ENCODE data around the gene EME2. TPM values are rescaled to one million over a fixed set of nuclear protein-coding genes. Genes with fewer than 3 reads are reported as not detected.

EME2 gene
- total and polyA plus RNA-seq, 2 of the 13 experiments (the other 11 are each of a cell fraction or from before 2014, with no cell fraction given), result 4.4 to 7.6 TPM

DNA sequence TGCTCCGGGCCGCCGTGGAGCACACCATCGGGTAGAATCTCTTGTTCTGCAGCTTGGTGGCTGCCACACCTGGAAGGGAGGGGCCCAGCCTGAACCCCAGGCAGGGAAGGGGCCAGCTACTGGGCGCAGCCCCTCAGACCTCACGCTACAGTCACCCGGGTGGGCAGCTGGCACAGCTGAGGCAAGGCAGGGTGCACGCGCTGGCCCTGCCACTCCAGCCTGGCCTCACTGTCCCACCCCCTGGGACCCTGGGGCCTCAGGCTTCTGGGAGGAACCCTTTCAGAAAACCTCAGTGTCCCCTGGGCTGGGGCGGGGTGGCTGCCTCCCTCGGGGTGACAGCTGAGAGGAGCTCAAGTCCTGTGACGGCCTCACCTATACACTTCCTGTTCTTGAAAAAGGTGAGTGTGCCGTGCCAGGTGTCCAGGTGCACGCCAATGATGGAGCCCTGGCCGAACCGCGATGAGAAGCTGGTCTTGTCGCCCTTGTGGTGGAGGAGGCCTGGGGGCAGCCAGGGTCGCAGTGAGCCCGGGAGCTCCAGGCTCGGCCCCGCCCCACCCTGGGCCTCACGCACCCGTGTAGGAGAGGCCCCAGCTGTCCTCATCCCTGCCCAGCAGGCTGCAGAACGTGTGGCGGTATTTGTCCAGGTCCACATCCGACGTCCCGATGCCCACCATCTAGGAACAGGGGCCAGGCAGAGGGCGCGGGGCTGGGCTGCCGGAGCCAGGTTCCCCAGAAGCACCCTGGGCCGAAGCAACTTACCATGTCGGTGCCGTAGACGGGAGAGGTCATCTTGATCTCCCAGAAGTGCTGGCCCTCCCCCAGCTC, 5.0 kb downstream of the EME2 start:
- no peak for FAIRE-seq
- Histone ChIP-seq H3K4me3 (replicated peaks in 1 of 3; ENCODE audit: insufficient read depth in 1 of 3, low read depth in 2 of 3, low read length in 3 of 3) (no peak overlapping the region), H3K79me2 (ENCODE audit: insufficient read depth, low read length) (peaks cover 21% of the 10 kb centered on the region), H3K4me1 (ENCODE audit: insufficient read depth, low read length) (peaks cover 24% of the 10 kb centered on the region), H3K4me2 (ENCODE audit: low read depth, low read length) (no peak overlapping the region), H4K20me1 (ENCODE audit: insufficient read depth, low read length) (no peaks in the 10 kb centered on the region), H3K27ac (ENCODE audit: extremely low read length, insufficient read depth, low read length) (no peak overlapping the region), H2AFZ (ENCODE audit: low read length) (no peak overlapping the region), H3K9me3 (ENCODE audit: low read length) (no peaks in the 10 kb centered on the region), H3K9ac (ENCODE audit: insufficient read depth, low read depth, low read length) (no peak overlapping the region), H3K27me3 (ENCODE audit: control insufficient read depth in 1 of 2, insufficient read depth in 2 of 2, low read length in 2 of 2) (no peaks in the 10 kb centered on the region; a peak in 2 of 5 replicates), H3K36me3 (replicated peaks in 1 of 2; ENCODE audit: control insufficient read depth in 1 of 2, insufficient read depth in 2 of 2, low read length in 2 of 2) (peaks cover 5 to 13% of the 10 kb centered on the region in 2 experiments; a peak in 3 of 5 replicates)
- no peak for DNase-seq (ENCODE audit: low spot score)
- POLR2A ChIA-PET, result interaction anchor here (3.8 kb wide), 1 partner anchor 46 kb away, joined by 10 read pairs; no protein-coding TSS in a partner anchor
- 0 out of 2 replicates have a peak, but pooled peaks have one; percentile 15 for TF ChIP-seq ZC3H4 (CRISPR knock-in tag; IDR thresholded peaks at IDR 0.05; ENCODE audit: borderline replicate concordance)
- peak; percentile 10 for TF ChIP-seq POLR2G (IDR thresholded peaks at IDR 0.05; ENCODE audit: low read depth, low read length)
- TF ChIP-seq PHF20 (CRISPR knock-in tag; IDR thresholded peaks at IDR 0.05), result no peak
- TF ChIP-seq, protein P1, sequence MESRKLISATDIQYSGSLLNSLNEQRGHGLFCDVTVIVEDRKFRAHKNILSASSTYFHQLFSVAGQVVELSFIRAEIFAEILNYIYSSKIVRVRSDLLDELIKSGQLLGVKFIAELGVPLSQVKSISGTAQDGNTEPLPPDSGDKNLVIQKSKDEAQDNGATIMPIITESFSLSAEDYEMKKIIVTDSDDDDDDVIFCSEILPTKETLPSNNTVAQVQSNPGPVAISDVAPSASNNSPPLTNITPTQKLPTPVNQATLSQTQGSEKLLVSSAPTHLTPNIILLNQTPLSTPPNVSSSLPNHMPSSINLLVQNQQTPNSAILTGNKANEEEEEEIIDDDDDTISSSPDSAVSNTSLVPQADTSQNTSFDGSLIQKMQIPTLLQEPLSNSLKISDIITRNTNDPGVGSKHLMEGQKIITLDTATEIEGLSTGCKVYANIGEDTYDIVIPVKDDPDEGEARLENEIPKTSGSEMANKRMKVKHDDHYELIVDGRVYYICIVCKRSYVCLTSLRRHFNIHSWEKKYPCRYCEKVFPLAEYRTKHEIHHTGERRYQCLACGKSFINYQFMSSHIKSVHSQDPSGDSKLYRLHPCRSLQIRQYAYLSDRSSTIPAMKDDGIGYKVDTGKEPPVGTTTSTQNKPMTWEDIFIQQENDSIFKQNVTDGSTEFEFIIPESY (CRISPR knock-in tag; IDR thresholded peaks at IDR 0.05), result 0 out of 2 replicates have a peak, but pooled peaks have one; percentile 22
- TF ChIP-seq RBM22 (optimal IDR thresholded peaks at IDR 0.05; ENCODE audit: low read length), result peak; percentile 14
- TF ChIP-seq RBFOX2 (IDR thresholded peaks at IDR 0.05; ENCODE audit: low read depth, low read length), result peak; percentile 69
- peak; percentile 95 for TF ChIP-seq AGO1 (IDR thresholded peaks at IDR 0.05; ENCODE audit: low read depth, low read length, poor library complexity, severe bottlenecking)
- TF ChIP-seq, protein P2, sequence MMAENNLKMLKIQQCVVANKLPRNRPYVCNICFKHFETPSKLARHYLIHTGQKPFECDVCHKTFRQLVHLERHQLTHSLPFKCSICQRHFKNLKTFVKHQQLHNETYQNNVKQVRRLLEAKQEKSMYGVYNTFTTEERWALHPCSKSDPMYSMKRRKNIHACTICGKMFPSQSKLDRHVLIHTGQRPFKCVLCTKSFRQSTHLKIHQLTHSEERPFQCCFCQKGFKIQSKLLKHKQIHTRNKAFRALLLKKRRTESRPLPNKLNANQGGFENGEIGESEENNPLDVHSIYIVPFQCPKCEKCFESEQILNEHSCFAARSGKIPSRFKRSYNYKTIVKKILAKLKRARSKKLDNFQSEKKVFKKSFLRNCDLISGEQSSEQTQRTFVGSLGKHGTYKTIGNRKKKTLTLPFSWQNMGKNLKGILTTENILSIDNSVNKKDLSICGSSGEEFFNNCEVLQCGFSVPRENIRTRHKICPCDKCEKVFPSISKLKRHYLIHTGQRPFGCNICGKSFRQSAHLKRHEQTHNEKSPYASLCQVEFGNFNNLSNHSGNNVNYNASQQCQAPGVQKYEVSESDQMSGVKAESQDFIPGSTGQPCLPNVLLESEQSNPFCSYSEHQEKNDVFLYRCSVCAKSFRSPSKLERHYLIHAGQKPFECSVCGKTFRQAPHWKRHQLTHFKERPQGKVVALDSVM (CRISPR knock-in tag; IDR thresholded peaks at IDR 0.05), result no peak
- no peak for TF ChIP-seq ZNF350 (CRISPR knock-in tag; IDR thresholded peaks at IDR 0.05; ENCODE audit: borderline replicate concordance, low read depth)
- TF ChIP-seq HNRNPL (IDR thresholded peaks at IDR 0.05; ENCODE audit: low read depth, low read length), result 0 out of 2 replicates have a peak, but pooled peaks have one; percentile 9
- TF ChIP-seq AGO2 (optimal IDR thresholded peaks at IDR 0.05; ENCODE audit: low read depth, low read length), result peak; percentile 49
- no TSS peak for BruUV-seq (replicated peaks)
- CTCF ChIA-PET (ENCODE audit: low intra/inter-chr PET ratio, low total read pairs), result no interaction called here
- intact Hi-C loops (cut with micrococcal nuclease; ENCODE audit: unreplicated experiment) (no loop called here), in situ Hi-C loops (cut with HindIII; ENCODE audit: extremely low pct_ligation_motif_present, low pct_unique_long_range_greater_than_20kb) (no loop called here)
- ATAC-seq, result no peak
- WGBS (ENCODE audit: low lambda C conversion rate), result 95% methylated on average over 8 of the region's 36 CpGs

All from HepG2 (cell line).